GM21723 (cell line): ENCODE data around the gene RBM28.

Experiments used
- ATAC-seq: cut with Tn5 transposase; IDR thresholded peaks from one replicate; pipeline ENCODE4 v1.9.1; 2021; ENCODE audit warnings: mild to moderate bottlenecking, moderate library complexity; ENCODE audit not compliant: unreplicated experiment

RBM28 gene

GRCh38 chr7:128343554-128344430 lies at the start of gene RBM28:
TSS of gene RBM28 (minus strand) at chr7:128343908. CDS start at chr7:128343793, 115 bp downstream.
- ATAC-seq = peak; percentile 94

- no peak for ATAC-seq
Measured at GRCh38 chr7:128392446-128393327, 49.0 kb upstream of the RBM28 start.

GRCh38 chr7:128391805-128392204 lies 48.1 kb upstream of the RBM28 start:
- ATAC-seq = no peak

GRCh38 chr7:128390871-128391565 lies 47.3 kb upstream of the RBM28 start:
- ATAC-seq = no peak

GRCh38 chr7:128389618-128390329 lies 46.1 kb upstream of the RBM28 start:
- no peak for ATAC-seq

GRCh38 chr7:128389085-128389617 lies 45.4 kb upstream of the RBM28 start:
- ATAC-seq = no peak

- no peak for ATAC-seq
Measured at GRCh38 chr7:128388145-128388485, 44.4 kb upstream of the RBM28 start.

GRCh38 chr7:128387216-128388144 lies 43.8 kb upstream of the RBM28 start:
- ATAC-seq = no peak

GRCh38 chr7:128385988-128386925 lies 42.5 kb upstream of the RBM28 start:
- no peak for ATAC-seq

GRCh38 chr7:128384726-128385125 lies 41.0 kb upstream of the RBM28 start:
- no peak for ATAC-seq

- ATAC-seq = no peak
Measured at GRCh38 chr7:128383776-128384175, 40.1 kb upstream of the RBM28 start.

- ATAC-seq = no peak
Measured at GRCh38 chr7:128381161-128381821, 37.6 kb upstream of the RBM28 start.

- no peak for ATAC-seq
Measured at GRCh38 chr7:128380483-128381106, 36.9 kb upstream of the RBM28 start.

GRCh38 chr7:128379900-128380479 lies 36.3 kb upstream of the RBM28 start:
- ATAC-seq = no peak

GRCh38 chr7:128378637-128379036 lies 34.9 kb upstream of the RBM28 start:
- ATAC-seq = no peak

- no peak for ATAC-seq
Measured at GRCh38 chr7:128376077-128376476, 32.4 kb upstream of the RBM28 start.

GRCh38 chr7:128374041-128374440 lies 30.3 kb upstream of the RBM28 start:
- no peak for ATAC-seq
